Activated CD4-positive, alpha-beta memory T cell treated with anti-CD3 and anti-CD28 coated beads for 36 hours (primary cell): ENCODE results near the gene GDPGP1. TPM values are rescaled to one million over a fixed set of nuclear protein-coding genes. Genes with fewer than 3 reads are reported as not detected.
"Not testable (repeated sequence)": the region's sequence is repeated elsewhere in the genome, so short reads cannot be mapped to it uniquely, and the experiment has no call there.

Experiments
- CTCF ChIA-PET: fragments of 350-600 bp; sonication (Branson Sonifier 250); formaldehyde crosslinking; loops from one replicate; lab custom pipeline; 2021; ENCODE audit warnings: antibody characterized with exemption, inconsistent platforms; lab: Charles Lee
- POLR2A ChIA-PET: fragments of 350-600 bp; sonication (Branson Sonifier 250); formaldehyde crosslinking; loops from one replicate; lab custom pipeline; 2021; ENCODE audit warnings: antibody characterized with exemption; lab: Charles Lee
- DNase-seq: peaks from one replicate; pipeline ENCODE4 v3.0.0-alpha.2; 2020
- H3K27ac Mint-ChIP-seq: one replicate; pipeline ENCODE4 v1.8.0; 2021; ENCODE audit warnings: mixed read lengths
- H3K27me3 Mint-ChIP-seq: one replicate; pipeline ENCODE4 v1.8.0; 2021; ENCODE audit warnings: mixed read lengths
- H3K36me3 Mint-ChIP-seq: one replicate; pipeline ENCODE4 v1.8.0; 2021; ENCODE audit warnings: mixed read lengths
- H3K4me1 Mint-ChIP-seq: one replicate; pipeline ENCODE4 v1.8.0; 2021; ENCODE audit warnings: low read depth, mixed read lengths
- H3K4me3 Mint-ChIP-seq: one replicate; pipeline ENCODE4 v1.8.0; 2021; ENCODE audit warnings: mild to moderate bottlenecking, mixed read lengths
- H3K9me3 Mint-ChIP-seq: one replicate; pipeline ENCODE4 v1.8.0; 2021; ENCODE audit warnings: mixed read lengths
- intact Hi-C: fragments of 100-400 bp; cut with micrococcal nuclease; formaldehyde crosslinking; loops from one replicate; pipeline ENCODE4 v1.15.1; 2023
- total RNA-seq, 2 experiments: library from RNA; stranded (reverse); gene quantifications; one replicate each; pipeline ENCODE4 v1.2.3, GENCODE V29; 2021

The GDPGP1 gene
- total RNA-seq, 2 experiments from 2014 or later: 8.0 to 9.2 TPM

DNA sequence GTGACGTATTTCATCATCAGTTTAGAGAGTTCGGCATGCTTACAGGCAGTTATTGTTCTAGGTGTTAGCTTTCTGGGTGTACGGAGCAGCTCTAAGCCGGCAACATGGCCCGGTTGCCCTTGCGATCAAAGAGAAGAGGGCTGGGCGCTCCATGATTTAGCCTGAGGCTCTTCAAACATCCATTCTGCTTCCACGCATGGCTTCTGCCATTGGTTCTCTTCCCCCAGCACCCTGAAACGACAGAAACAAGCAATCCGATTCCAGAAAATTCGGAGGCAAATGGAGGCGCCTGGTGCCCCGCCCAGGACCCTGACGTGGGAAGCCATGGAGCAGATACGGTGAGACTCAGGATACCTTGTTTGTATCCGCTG, 32.0 kb downstream of the GDPGP1 start:
- Mint-ChIP-seq H3K4me3 (peak overlapping the region; percentile 92), H3K27ac (peak overlapping the region; percentile 97), H3K4me1 (peaks cover 42% of the 10 kb centered on the region), H3K9me3 (no peaks in the 10 kb centered on the region), H3K36me3 (peaks cover 29% of the 10 kb centered on the region), H3K27me3 (no peaks in the 10 kb centered on the region)
- CTCF ChIA-PET: interaction anchor here (0.6 to 2.7 kb wide), 4 partner anchors 27 to 54 kb away, joined by 3 to 10 read pairs (median 3); no protein-coding TSS in a partner anchor
- POLR2A ChIA-PET: interaction anchor here (0.7 to 2.2 kb wide), 6 partner anchors 34 to 372 kb away, joined by 3 to 30 read pairs (median 3); partner anchors contain the start of genes AP3S2, CIB1 and GDPGP1
- DNase-seq: peak; percentile 66
- intact Hi-C loops: no loop called here

DNA sequence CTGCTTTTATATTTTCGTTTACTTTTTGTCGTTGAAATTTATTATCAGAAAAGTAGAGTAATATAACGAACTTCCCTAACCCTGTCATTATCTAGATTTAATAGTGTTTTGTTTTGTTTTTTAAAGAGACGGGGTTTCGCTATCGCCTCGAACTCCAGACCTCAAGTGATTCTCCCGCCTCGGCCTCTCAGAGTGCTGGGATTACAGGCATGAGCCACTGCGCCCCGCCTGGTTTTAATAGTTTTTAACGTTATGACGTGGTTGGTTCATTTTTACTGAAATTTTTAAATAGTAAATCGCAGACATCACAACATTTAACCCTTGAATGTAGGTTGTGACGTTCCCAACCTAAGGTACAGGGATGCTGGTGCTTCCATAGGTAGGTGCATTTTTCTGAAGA, 32.5 kb downstream of the GDPGP1 start:
- Mint-ChIP-seq H3K27ac (peak overlapping the region; percentile 97), H3K9me3 (no peaks in the 10 kb centered on the region), H3K4me1 (peaks cover 47% of the 10 kb centered on the region), H3K36me3 (peaks cover 33% of the 10 kb centered on the region), H3K4me3 (peak overlapping the region; percentile 92), H3K27me3 (no peaks in the 10 kb centered on the region)
- intact Hi-C loops: no loop called here
- ChIA-PET CTCF (interaction anchor here (0.6 to 2.7 kb wide), 5 partner anchors 10 to 53 kb away, joined by 3 to 10 read pairs (median 3); no protein-coding TSS in a partner anchor), POLR2A (interaction anchor here (1.1 to 2.2 kb wide), 2 partner anchors 34 to 166 kb away, joined by 3 to 30 read pairs; partner anchors contain the start of genes CIB1 and GDPGP1)
- DNase-seq: peak; percentile 58

DNA sequence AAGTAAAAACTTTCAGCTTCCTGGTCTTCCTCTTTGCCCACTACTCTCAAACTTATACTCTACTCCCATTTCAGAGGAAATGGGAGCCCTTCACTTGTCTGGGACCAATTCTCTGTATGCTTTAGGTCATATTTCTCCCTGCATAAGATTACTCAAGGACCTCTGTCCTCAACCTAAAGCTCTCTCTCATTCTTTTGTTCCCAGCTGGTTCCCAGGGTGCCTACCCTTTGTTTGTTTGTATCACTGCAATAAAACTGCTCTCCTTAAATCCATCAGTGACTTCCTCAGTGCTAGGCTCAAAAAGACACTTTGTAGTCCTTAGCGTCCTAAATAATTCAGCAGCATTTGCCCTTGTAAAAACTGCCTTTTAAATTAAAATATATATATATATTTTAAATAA, 34.4 kb downstream of the GDPGP1 start:
- H3K27ac Mint-ChIP-seq: peak overlapping the region; percentile 40
- no peaks in the 10 kb centered on the region for H3K9me3 Mint-ChIP-seq
- CTCF ChIA-PET: interaction anchor here (1.0 to 2.7 kb wide), 4 partner anchors 25 to 569 kb away, joined by 3 to 10 read pairs (median 4); partner anchors contain the start of genes CIB1 and GDPGP1
- POLR2A ChIA-PET: no interaction called here
- peaks cover 61% of the 10 kb centered on the region for H3K4me1 Mint-ChIP-seq
- intact Hi-C loops: no loop called here
- peaks cover 42% of the 10 kb centered on the region for H3K36me3 Mint-ChIP-seq
- peak overlapping the region; percentile 58 for H3K4me3 Mint-ChIP-seq
- no peaks in the 10 kb centered on the region for H3K27me3 Mint-ChIP-seq
- DNase-seq: no peak

DNA sequence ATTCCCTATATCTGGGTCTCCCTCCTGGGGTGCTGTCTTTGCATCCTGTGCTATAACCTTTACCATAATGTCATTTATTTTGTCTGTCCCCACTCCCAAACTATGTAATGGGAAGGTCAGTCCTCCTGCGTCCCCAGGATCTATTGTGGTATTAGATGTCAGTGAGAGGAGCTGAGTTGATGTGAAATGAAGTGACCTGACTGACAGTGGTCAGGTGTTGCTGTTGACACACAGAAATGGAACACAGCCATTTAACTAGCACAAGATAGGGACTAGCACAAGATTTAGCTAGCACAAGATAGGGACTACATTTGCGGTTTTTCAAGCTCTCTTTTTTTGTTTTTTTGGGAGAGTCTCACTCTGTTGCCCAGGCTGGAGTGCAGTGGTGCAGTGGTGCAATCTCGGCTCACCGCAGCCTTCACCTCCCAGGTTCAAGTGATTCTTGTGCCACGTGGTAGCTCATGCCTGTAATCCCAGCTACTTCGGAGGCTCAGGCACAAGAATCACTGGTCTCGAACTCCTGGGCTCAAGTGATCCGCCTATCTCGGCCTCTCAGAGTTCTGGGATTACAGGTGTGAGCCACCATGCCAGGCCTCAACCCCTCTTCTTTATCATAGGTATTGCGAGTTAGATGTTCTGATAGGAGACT, 36.6 kb downstream of the GDPGP1 start:
- intact Hi-C loops: no loop called here
- peaks cover 49% of the 10 kb centered on the region for H3K36me3 Mint-ChIP-seq
- peaks cover 54% of the 10 kb centered on the region for H3K4me1 Mint-ChIP-seq
- H3K9me3 Mint-ChIP-seq: no peaks in the 10 kb centered on the region
- no peaks in the 10 kb centered on the region for H3K27me3 Mint-ChIP-seq
- no peak overlapping the region for H3K4me3 Mint-ChIP-seq
- CTCF ChIA-PET: interaction anchor here (0.6 to 1.0 kb wide), 2 partner anchors 22 to 686 kb away, joined by 3 read pairs; no protein-coding TSS in a partner anchor
- DNase-seq: no peak
- POLR2A ChIA-PET: no interaction called here
- H3K27ac Mint-ChIP-seq: peak overlapping the region; percentile 72

DNA sequence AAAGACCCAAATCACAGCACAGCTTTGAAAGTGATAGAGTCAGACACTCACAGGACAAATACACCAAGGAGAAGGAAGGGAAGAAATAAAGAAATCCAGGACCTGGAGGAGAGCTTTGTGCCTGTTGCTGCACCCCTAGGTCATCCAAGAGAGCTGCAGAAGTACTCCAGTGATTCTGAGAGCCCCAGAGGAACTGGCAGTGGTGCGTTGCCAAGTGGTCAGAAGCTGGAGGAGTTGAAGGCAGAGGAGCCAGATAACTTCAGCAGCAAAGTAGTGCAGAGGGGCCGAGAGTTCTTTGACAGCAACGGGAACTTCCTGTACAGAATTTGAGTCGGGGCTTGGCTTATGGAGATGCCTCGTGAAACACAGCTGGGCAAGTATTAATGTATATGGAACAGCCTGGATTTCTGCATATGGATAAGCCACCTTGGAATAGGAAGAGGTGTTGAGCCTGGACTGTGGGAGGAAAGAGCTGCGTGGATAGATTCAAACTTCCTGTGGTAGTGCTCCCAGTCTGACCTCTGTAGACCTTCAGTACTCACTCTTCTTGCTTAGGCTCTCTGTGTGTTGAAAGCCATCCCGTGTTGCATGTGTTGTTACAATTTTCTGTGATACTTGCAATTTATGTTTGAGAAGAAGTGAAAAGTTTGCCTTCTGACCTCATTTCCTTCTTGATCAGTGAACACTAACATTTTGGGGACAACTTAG, 37.6 kb downstream of the GDPGP1 start:
- Mint-ChIP-seq H3K27me3 (no peaks in the 10 kb centered on the region), H3K4me1 (peaks cover 53% of the 10 kb centered on the region), H3K27ac (peak overlapping the region; percentile 72), H3K36me3 (peaks cover 51% of the 10 kb centered on the region), H3K9me3 (no peaks in the 10 kb centered on the region), H3K4me3 (no peak overlapping the region)
- ChIA-PET POLR2A (no interaction called here), CTCF (no interaction called here)
- intact Hi-C loops: no loop called here
- DNase-seq: no peak

DNA sequence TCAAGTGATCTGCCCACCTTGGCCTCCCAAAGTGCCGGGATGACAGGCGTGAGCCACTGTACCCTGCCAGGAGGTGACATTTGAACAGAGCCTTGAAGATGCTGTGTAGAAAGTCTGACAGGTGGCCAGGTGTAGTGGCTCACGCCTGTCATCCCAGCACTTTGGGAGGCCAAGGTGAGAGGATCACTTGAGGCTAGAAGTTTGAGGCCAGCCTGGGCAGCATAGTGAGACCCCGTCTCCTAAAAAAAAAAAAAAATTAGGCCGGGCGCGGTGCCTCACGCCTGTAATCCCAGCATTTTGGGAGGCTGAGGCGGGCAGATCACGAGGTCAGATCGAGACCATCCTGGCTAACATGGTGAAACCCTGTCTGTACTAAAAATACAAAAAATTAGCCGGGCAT, 44.5 kb downstream of the GDPGP1 start:
- H3K4me1 Mint-ChIP-seq, H3K27me3 Mint-ChIP-seq, intact Hi-C loops, H3K27ac Mint-ChIP-seq, DNase-seq, H3K9me3 Mint-ChIP-seq, POLR2A ChIA-PET, H3K4me3 Mint-ChIP-seq: not testable (repeated sequence)
- H3K36me3 Mint-ChIP-seq: peaks cover 11% of the 10 kb centered on the region
- CTCF ChIA-PET: interaction anchor here (0.6 kb wide), 1 partner anchor 126 kb away, joined by 4 read pairs; no protein-coding TSS in a partner anchor

DNA sequence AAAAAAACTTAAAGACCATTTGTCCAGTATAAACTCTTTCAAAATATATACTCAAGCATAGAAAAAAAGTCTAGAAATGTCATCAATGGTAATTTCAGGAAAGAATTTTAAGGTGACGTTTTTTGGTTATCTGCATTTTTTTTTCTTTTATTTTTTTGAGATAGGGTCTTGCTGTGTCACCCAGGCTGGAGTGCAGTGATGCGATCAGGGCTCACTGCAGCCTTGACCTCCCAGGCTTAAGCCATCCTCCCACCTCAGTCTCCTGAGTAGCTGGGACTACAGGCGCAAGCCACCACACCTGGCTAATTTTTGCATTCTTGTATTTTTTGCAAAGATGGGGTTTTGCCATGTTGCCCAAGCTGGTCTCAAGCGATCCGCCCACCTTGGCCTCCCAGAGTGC, 46.7 kb downstream of the GDPGP1 start:
- CTCF ChIA-PET, H3K36me3 Mint-ChIP-seq, POLR2A ChIA-PET, H3K9me3 Mint-ChIP-seq, H3K27ac Mint-ChIP-seq, H3K4me1 Mint-ChIP-seq, DNase-seq, intact Hi-C loops, H3K27me3 Mint-ChIP-seq, H3K4me3 Mint-ChIP-seq: not testable (repeated sequence)

DNA sequence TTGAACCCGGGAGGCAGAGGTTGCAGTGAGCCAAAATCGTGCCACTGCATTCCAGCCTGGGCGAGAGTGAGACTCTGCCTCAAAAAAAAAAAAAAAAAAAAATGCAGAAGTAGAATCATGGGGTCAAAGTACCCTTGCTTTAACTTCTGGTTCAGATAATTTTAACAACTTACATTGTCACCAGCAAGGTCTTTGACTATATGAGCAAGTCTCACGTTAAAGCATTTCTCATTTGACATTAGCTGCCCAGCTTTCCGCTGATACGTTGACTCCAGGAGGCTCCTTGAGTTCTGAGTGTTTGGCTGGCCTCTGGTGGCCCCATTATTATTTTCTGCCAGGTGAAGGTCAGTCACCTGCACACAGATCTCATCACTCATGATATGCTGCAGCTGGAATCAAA, 47.6 kb downstream of the GDPGP1 start:
- POLR2A ChIA-PET, H3K36me3 Mint-ChIP-seq: not testable (repeated sequence)

DNA sequence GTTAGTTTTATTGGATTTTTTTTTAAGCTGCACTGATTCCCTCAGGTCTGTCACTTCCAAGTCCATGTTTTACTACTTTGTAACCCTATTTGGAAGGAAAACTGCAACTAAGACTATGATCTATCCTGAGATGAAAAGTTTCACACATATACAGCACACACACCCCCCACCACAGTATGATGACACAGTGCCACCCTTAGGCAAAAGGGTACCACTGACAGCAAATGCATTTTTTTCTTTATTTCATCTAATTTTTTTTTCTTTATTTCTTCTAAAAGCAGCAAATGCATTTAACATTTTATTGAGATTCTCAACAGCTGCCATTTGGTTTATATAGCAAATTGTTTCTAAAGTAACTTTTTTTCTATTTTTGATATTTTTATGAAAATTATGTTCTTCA, 52.7 kb downstream of the GDPGP1 start:
- POLR2A ChIA-PET: no interaction called here
- no peak overlapping the region for H3K27ac Mint-ChIP-seq
- H3K9me3 Mint-ChIP-seq: no peaks in the 10 kb centered on the region
- intact Hi-C loops: loop anchor here (1.0 to 2.0 kb wide), 2 partner anchors 54 to 143 kb away; partner anchors contain the start of gene CIB1
- H3K4me3 Mint-ChIP-seq: no peak overlapping the region
- CTCF ChIA-PET: interaction anchor here (0.9 to 1.3 kb wide), 4 partner anchors 14 to 143 kb away, joined by 3 to 4 read pairs (median 3); no protein-coding TSS in a partner anchor
- H3K36me3 Mint-ChIP-seq: no peaks in the 10 kb centered on the region
- H3K27me3 Mint-ChIP-seq: no peaks in the 10 kb centered on the region
- no peaks in the 10 kb centered on the region for H3K4me1 Mint-ChIP-seq
- peak; percentile 48 for DNase-seq

More for the DNA sequence above, 47.6 kb downstream of the GDPGP1 start:
- H3K9me3 Mint-ChIP-seq, H3K4me1 Mint-ChIP-seq, H3K27me3 Mint-ChIP-seq, H3K27ac Mint-ChIP-seq, DNase-seq, H3K4me3 Mint-ChIP-seq, intact Hi-C loops: not testable (repeated sequence)
- CTCF ChIA-PET: interaction anchor here (0.6 to 3.7 kb wide), 3 partner anchors 12 to 126 kb away, joined by 3 to 16 read pairs (median 4); partner anchors contain the start of gene TTLL13

DNA sequence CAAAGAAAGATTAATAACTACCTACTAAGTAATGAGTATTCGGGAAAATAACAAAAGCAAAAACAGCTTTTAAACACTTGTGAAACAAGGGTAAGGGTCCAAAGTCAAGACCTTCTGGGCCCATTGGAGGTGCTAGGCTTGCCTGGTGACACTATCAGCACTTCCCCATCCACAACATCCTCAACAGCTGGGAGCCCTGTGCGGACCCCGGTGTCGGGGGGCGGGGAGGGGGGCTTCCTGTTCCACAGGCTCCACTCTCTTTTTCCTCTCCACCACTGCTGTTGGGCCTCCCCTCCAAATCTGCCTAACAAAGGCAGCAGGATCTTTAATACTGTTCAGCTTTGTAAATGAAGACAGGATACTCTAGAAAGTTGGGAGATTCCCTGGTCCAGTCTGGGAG, 53.1 kb downstream of the GDPGP1 start:
- Mint-ChIP-seq H3K4me1 (no peaks in the 10 kb centered on the region), H3K27ac (no peak overlapping the region), H3K4me3 (no peak overlapping the region)

DNA sequence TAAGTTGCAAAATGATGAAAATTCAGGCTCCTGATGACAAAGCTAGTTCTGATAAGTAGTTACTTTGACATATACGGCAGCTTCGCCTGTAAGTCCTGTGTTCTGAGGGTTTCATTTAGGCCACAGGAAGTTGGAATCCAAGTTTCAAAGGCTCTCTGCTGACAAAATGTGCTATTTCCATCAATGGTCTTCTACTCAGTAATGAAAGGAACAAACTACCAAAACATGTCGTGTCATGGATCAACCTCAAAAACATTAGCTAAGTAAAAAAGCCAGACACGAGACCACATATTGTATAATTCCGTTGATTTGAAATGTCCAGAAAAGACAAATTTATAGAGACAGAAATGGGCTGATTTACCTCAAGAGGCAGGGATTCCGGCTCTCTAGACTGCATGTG, 53.9 kb downstream of the GDPGP1 start:
- H3K9me3 Mint-ChIP-seq: no peaks in the 10 kb centered on the region
- no peak overlapping the region for H3K27ac Mint-ChIP-seq
- ChIA-PET CTCF (interaction anchor here (0.8 to 1.0 kb wide), 2 partner anchors 13 to 40 kb away, joined by 3 read pairs; no protein-coding TSS in a partner anchor), POLR2A (no interaction called here)
- no peak overlapping the region for H3K4me3 Mint-ChIP-seq
- DNase-seq: no peak
- no peaks in the 10 kb centered on the region for H3K36me3 Mint-ChIP-seq
- intact Hi-C loops: loop anchor here (2.0 kb wide), 1 partner anchor 55 kb away; the partner anchor contains the start of gene CIB1
- H3K27me3 Mint-ChIP-seq: no peaks in the 10 kb centered on the region
- no peaks in the 10 kb centered on the region for H3K4me1 Mint-ChIP-seq

More for the DNA sequence above, 53.1 kb downstream of the GDPGP1 start:
- intact Hi-C loops: loop anchor here (2.0 kb wide), 1 partner anchor 54 kb away; the partner anchor contains the start of gene CIB1
- CTCF ChIA-PET: interaction anchor here (0.8 to 1.3 kb wide), 5 partner anchors 13 to 143 kb away, joined by 3 to 4 read pairs (median 3); no protein-coding TSS in a partner anchor
- POLR2A ChIA-PET: no interaction called here
- H3K27me3 Mint-ChIP-seq: no peaks in the 10 kb centered on the region
- DNase-seq: no peak
- H3K36me3 Mint-ChIP-seq: no peaks in the 10 kb centered on the region
- H3K9me3 Mint-ChIP-seq: no peaks in the 10 kb centered on the region
